Panc1 (cell line): ENCODE data around the gene USP11. TPM values are rescaled to one million over a fixed set of nuclear protein-coding genes. Genes with fewer than 3 reads are reported as not detected.

Experiments used
- ATAC-seq: fragments of 200-7000 bp; cut with Tn5 transposase; 2 replicates; pipeline ENCODE4 v1.9.1; 2020; ENCODE audit warnings: mild to moderate bottlenecking, moderate library complexity
- BruUV-seq: library from RNA; stranded (reverse); fragments of 400-500 nt; replicated peaks from 2 replicates; lab custom pipeline; 2021; lab: Mats Ljungman, UMichigan
- CTCF ChIA-PET: fragments of 300-600 bp; sonication (Branson Sonifier 250); formaldehyde crosslinking; loops from one replicate; lab custom pipeline; 2022; ENCODE audit warnings: antibody characterized with exemption; lab: Charles Lee
- POLR2A ChIA-PET: fragments of 300-600 bp; sonication (Branson Sonifier 250); formaldehyde crosslinking; loops from one replicate; lab custom pipeline; 2022; ENCODE audit warnings: antibody characterized with exemption; lab: Charles Lee
- DNase-seq: peaks from one replicate; pipeline ENCODE4 v3.0.0-alpha.2; 2010; ENCODE audit warnings: low read depth, low spot score
- H3K27ac ChIP-seq: 2 replicates; pipeline ENCODE4 v1.5.1; 2011; ENCODE audit warnings: mild to moderate bottlenecking, low read length, inconsistent platforms
- H3K27me3 ChIP-seq: fragments of 200-500 bp; sonication (Bioruptor generic); 2 replicates; pipeline ENCODE4 v1.6.0; 2014; ENCODE audit warnings: low read length, inconsistent platforms; ENCODE audit not compliant: control insufficient read depth, insufficient read depth
- H3K36me3 ChIP-seq: fragments of 200-500 bp; sonication (Bioruptor generic); 2 replicates; pipeline ENCODE4 v1.5.1; 2014; ENCODE audit warnings: inconsistent platforms, mild to moderate bottlenecking, low read length, moderate library complexity; ENCODE audit not compliant: control insufficient read depth, insufficient read depth
- H3K4me1 ChIP-seq: 2 replicates; pipeline ENCODE4 v1.5.1; 2011; ENCODE audit warnings: inconsistent platforms, mild to moderate bottlenecking, low read length, moderate library complexity; ENCODE audit not compliant: control insufficient read depth, insufficient read depth
- H3K4me3 ChIP-seq, 2 experiments: 2 replicates each; pipeline ENCODE4 v1.5.1; 2011 to 2012; ENCODE audit warnings: low read depth in 2 of 2, low read length in 2 of 2, mild to moderate bottlenecking in 2 of 2, inconsistent platforms in 1 of 2, moderate library complexity in 1 of 2
- H3K9me3 ChIP-seq: fragments of 200-500 bp; sonication (Bioruptor generic); 2 replicates; pipeline ENCODE4 v1.5.1; 2014; ENCODE audit warnings: low read depth, mild to moderate bottlenecking, inconsistent platforms, low read length, moderate library complexity; ENCODE audit not compliant: control insufficient read depth, insufficient read depth
- CTCF ChIP-seq: fragments of 450-650 bp; IDR thresholded peaks from 2 replicates; pipeline ENCODE4 v1.5.1; 2017; ENCODE audit warnings: mild to moderate bottlenecking
- POLR2AphosphoS5 ChIP-seq: IDR thresholded peaks from 2 replicates; pipeline ENCODE4 v1.6.1; 2012; ENCODE audit warnings: mild to moderate bottlenecking, low read depth, low read length, moderate library complexity
- REST ChIP-seq, 2 experiments: IDR thresholded peaks; 2 replicates each; pipeline ENCODE4 v1.6.1; 2011 to 2012; ENCODE audit warnings: low read depth in 2 of 2, control low read depth in 1 of 2, low read length in 1 of 2, mild to moderate bottlenecking in 1 of 2, moderate library complexity in 1 of 2; ENCODE audit not compliant: insufficient read depth in 1 of 2
- SIN3A ChIP-seq: IDR thresholded peaks from 2 replicates; pipeline ENCODE4 v1.6.1; 2012; ENCODE audit warnings: low read depth, mild to moderate bottlenecking, low read length, moderate library complexity, borderline replicate concordance; ENCODE audit not compliant: insufficient read depth
- in situ Hi-C: cut with HindIII; loops from 2 replicates; pipeline ENCODE4 v1.10.0; 2016; ENCODE audit warnings: low sequenced_read_pairs, low pct_unique_long_range_greater_than_20kb
- intact Hi-C: fragments of 100-400 bp; cut with micrococcal nuclease; formaldehyde crosslinking; loops from one replicate; pipeline ENCODE4 v1.10.0; 2022; ENCODE audit not compliant: unreplicated experiment
- total RNA-seq: library from RNA; stranded (reverse); gene quantifications from one replicate; pipeline ENCODE4 v1.2.1, GENCODE V29; 2021; ENCODE audit not compliant: unreplicated experiment

The USP11 gene
- total RNA-seq, 1 experiment from 2014 or later = 82.4 TPM

GRCh38 chrX:47191806-47192401 lies 40.9 kb upstream of the USP11 start:
- Histone ChIP-seq H3K9me3 (no peaks in the 10 kb centered on the region), H3K4me1 (peaks cover 29% of the 10 kb centered on the region), H3K27ac (peak overlapping the region; percentile 85), H3K36me3 (peaks cover 2% of the 10 kb centered on the region), H3K4me3 (peak overlapping the region; percentile 72 to 73), H3K27me3 (no peaks in the 10 kb centered on the region)
- BruUV-seq = no TSS peak
- DNase-seq = no peak
- ChIA-PET POLR2A (interaction anchor here (0.6 kb wide), 1 partner anchor 33 kb away, joined by 11 read pairs; no protein-coding TSS in a partner anchor), CTCF (no interaction called here)
- no peak for ATAC-seq
- in situ Hi-C loops = no loop called here
- no peak for TF ChIP-seq SIN3A
- no peak for TF ChIP-seq POLR2AphosphoS5
- intact Hi-C loops = loop anchor here (10.0 kb wide), 2 partner anchors 193 to 333 kb away; no protein-coding TSS in a partner anchor

GRCh38 chrX:47193475-47194193 lies 39.2 kb upstream of the USP11 start, which contains the start of gene UBA1:
Gene UBA1 (plus strand): TSS chrX:47193829. CDS start chrX:47198803, 4,974 bp downstream.
- POLR2A ChIA-PET = no interaction called here
- Histone ChIP-seq H3K4me1 (peaks cover 33% of the 10 kb centered on the region), H3K9me3 (no peaks in the 10 kb centered on the region), H3K4me3 (peak within 1 kb of the TSS; percentile 86 to 96), H3K27me3 (no peaks in the 10 kb centered on the region), H3K27ac (peak within 1 kb of the TSS; percentile 94), H3K36me3 (peaks cover 8% of the 10 kb centered on the region)
- CTCF ChIA-PET = no interaction called here
- BruUV-seq = no TSS peak
- DNase-seq (peak; percentile 86), ATAC-seq (peak; percentile 87)
- in situ Hi-C loops (no loop called here), intact Hi-C loops (loop anchor here (10.0 kb wide), 2 partner anchors 191 to 331 kb away; no protein-coding TSS in a partner anchor)
- TF ChIP-seq CTCF (peak; percentile 79), REST (IDR thresholded peaks at IDR 0.05; ENCODE audit: insufficient read depth in 1 of 2, low read depth in 2 of 2, low read length in 1 of 2) (no peak), POLR2AphosphoS5 (peak; percentile 94)
